ENCODE measurements around the gene ELOVL1. TPM values are rescaled to one million over a fixed set of nuclear protein-coding genes. Genes with fewer than 3 reads are reported as not detected.

The ELOVL1 gene
- total RNA-seq, 1 experiment from 2014 or later = 99.9 TPM

DNA sequence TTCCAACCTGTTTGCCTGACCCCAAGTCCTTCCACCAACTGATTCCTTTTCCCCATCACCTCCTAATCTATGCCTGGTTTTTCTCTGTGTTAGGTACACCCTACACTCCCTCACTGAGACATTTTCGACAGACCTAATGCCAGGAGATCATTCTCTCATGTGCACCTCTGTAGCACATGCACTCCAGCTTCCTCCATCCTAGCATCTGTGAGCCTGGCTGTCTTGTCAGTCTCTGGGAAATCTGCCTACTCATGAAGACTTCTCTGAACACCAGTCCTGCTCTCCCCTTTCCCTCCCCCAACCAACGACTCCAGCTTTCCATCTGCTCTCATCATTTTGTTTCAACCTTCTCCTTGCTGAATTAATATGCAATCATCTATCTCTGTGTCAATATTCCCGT, 20.8 kb upstream of the ELOVL1 start:
- Mint-ChIP-seq H3K27ac (ENCODE audit: low read depth, unreplicated experiment) (peak overlapping the region; percentile 95), H3K36me3 (ENCODE audit: insufficient read depth, unreplicated experiment) (peaks cover 58% of the 10 kb centered on the region), H3K4me3 (ENCODE audit: unreplicated experiment) (peak overlapping the region; percentile 91), H3K27me3 (ENCODE audit: insufficient read depth, unreplicated experiment) (no peaks in the 10 kb centered on the region), H3K9me3 (ENCODE audit: unreplicated experiment) (no peaks in the 10 kb centered on the region), H3K4me1 (ENCODE audit: insufficient read depth, unreplicated experiment) (peaks cover 31% of the 10 kb centered on the region)
- TF ChIP-seq, protein P1, sequence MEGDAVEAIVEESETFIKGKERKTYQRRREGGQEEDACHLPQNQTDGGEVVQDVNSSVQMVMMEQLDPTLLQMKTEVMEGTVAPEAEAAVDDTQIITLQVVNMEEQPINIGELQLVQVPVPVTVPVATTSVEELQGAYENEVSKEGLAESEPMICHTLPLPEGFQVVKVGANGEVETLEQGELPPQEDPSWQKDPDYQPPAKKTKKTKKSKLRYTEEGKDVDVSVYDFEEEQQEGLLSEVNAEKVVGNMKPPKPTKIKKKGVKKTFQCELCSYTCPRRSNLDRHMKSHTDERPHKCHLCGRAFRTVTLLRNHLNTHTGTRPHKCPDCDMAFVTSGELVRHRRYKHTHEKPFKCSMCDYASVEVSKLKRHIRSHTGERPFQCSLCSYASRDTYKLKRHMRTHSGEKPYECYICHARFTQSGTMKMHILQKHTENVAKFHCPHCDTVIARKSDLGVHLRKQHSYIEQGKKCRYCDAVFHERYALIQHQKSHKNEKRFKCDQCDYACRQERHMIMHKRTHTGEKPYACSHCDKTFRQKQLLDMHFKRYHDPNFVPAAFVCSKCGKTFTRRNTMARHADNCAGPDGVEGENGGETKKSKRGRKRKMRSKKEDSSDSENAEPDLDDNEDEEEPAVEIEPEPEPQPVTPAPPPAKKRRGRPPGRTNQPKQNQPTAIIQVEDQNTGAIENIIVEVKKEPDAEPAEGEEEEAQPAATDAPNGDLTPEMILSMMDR (IDR thresholded peaks at IDR 0.05; ENCODE audit: unreplicated experiment) = no peak
- CTCF ChIA-PET = interaction anchor here (0.7 to 1.2 kb wide), 3 partner anchors 20 to 156 kb away, joined by 3 read pairs; partner anchors contain the start of gene ELOVL1
- no peak for DNase-seq (ENCODE audit: unreplicated experiment)
- POLR2A ChIA-PET = interaction anchor here (1.4 to 4.5 kb wide), 5 partner anchors 13 to 262 kb away, joined by 5 to 69 read pairs (median 34); partner anchors contain the start of genes CDC20, ELOVL1 and KDM4A
- intact Hi-C loops (cut with micrococcal nuclease) = loop anchor here (1.0 to 10.0 kb wide), 2 partner anchors 20 to 154 kb away; partner anchors contain the start of gene ELOVL1
- no TSS peak for BruUV-seq (replicated peaks)

DNA sequence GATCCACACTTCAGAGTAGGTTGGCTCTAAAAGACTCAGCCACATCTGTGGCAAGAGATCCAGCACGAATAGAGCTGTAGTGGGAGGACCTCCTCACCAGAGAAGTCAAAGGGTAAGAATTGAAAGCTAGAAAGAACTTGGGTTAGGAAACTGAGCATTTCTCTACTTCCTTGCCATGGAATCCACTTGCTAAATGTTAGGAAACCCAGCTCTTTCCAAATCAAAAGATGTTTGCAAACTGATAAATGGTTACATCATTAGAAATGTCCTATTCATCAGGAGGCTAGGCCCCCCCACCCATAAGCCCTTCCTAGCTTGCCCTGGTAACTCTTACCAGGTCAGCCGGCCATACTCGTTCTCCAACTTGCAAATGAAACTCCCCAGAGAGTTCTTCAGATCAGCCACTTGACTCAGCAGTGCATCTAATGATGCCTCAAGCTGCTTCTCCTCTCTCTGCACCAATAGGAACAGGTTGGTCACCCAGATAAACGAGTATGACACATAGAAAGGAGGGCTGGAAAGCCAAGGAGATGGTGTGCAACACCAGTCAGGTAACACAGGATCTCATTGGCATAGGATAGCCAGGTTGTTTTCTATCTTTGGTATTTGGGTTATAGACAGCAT, 20.3 kb upstream of the ELOVL1 start:
- peaks cover 59% of the 10 kb centered on the region for H3K36me3 Mint-ChIP-seq (ENCODE audit: insufficient read depth, unreplicated experiment)
- TF ChIP-seq, protein P1 (IDR thresholded peaks at IDR 0.05; ENCODE audit: unreplicated experiment) = no peak
- ChIA-PET POLR2A (interaction anchor here (1.4 to 4.5 kb wide), 5 partner anchors 13 to 262 kb away, joined by 5 to 69 read pairs (median 34); partner anchors contain the start of genes CDC20, ELOVL1 and KDM4A), CTCF (interaction anchor here (0.7 to 1.2 kb wide), 2 partner anchors 20 to 155 kb away, joined by 3 read pairs; no protein-coding TSS in a partner anchor)
- intact Hi-C loops (cut with micrococcal nuclease) = loop anchor here (10.0 kb wide), 1 partner anchor 153 kb away; no protein-coding TSS in a partner anchor
- no peaks in the 10 kb centered on the region for H3K9me3 Mint-ChIP-seq (ENCODE audit: unreplicated experiment)
- H3K4me1 Mint-ChIP-seq (ENCODE audit: insufficient read depth, unreplicated experiment) = peaks cover 26% of the 10 kb centered on the region
- H3K27ac Mint-ChIP-seq (ENCODE audit: low read depth, unreplicated experiment) = peak overlapping the region; percentile 95
- no peaks in the 10 kb centered on the region for H3K27me3 Mint-ChIP-seq (ENCODE audit: insufficient read depth, unreplicated experiment)
- H3K4me3 Mint-ChIP-seq (ENCODE audit: unreplicated experiment) = peak overlapping the region; percentile 91
- no TSS peak for BruUV-seq (replicated peaks)
- DNase-seq (ENCODE audit: unreplicated experiment) = no peak

DNA sequence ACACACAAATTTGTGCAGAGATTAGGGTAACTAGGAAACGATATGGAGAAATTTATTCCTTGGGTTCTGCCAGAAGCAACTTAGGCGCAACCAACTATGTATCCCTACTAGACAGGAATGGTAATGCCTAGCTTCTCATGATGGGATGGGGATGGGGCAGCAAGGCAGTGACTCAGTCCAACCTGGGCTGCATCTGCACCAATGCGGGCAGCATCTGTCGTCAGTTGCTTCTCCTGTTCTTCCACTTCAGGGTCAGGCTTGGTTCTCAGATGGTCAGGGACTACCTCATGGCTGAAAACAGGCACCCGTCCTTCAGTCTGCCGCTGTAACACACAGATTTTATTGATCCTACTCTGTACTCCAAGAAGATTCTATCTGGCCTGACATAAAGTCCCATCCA, 18.9 kb upstream of the ELOVL1 start:
- CTCF ChIA-PET = no interaction called here
- BruUV-seq (replicated peaks) = no TSS peak
- H3K27ac Mint-ChIP-seq (ENCODE audit: low read depth, unreplicated experiment) = no peak overlapping the region

GRCh38 chr1:43383449-43383848, 15.6 kb upstream of the ELOVL1 start:
- POLR2A ChIA-PET = interaction anchor here (0.6 to 1.4 kb wide), 2 partner anchors 15 to 41 kb away, joined by 3 read pairs; no protein-coding TSS in a partner anchor
- no peaks in the 10 kb centered on the region for H3K9me3 Mint-ChIP-seq (ENCODE audit: unreplicated experiment)
- no peak overlapping the region for H3K4me3 Mint-ChIP-seq (ENCODE audit: unreplicated experiment)
- no peak overlapping the region for H3K27ac Mint-ChIP-seq (ENCODE audit: low read depth, unreplicated experiment)
- CTCF ChIA-PET = interaction anchor here (0.6 to 1.1 kb wide), 3 partner anchors 26 to 166 kb away, joined by 3 to 5 read pairs (median 3); no protein-coding TSS in a partner anchor
- peaks cover 59% of the 10 kb centered on the region for H3K36me3 Mint-ChIP-seq (ENCODE audit: insufficient read depth, unreplicated experiment)
- intact Hi-C loops (cut with micrococcal nuclease) = loop anchor here (10.0 kb wide), 1 partner anchor 149 kb away; no protein-coding TSS in a partner anchor
- BruUV-seq (replicated peaks) = no TSS peak
- no peak for DNase-seq (ENCODE audit: unreplicated experiment)
- peaks cover 9% of the 10 kb centered on the region for H3K4me1 Mint-ChIP-seq (ENCODE audit: insufficient read depth, unreplicated experiment)
- no peaks in the 10 kb centered on the region for H3K27me3 Mint-ChIP-seq (ENCODE audit: insufficient read depth, unreplicated experiment)
- TF ChIP-seq, protein P1 (IDR thresholded peaks at IDR 0.05; ENCODE audit: unreplicated experiment) = no peak

More for the DNA sequence above, 18.9 kb upstream of the ELOVL1 start:
- DNase-seq (ENCODE audit: unreplicated experiment) = no peak
- POLR2A ChIA-PET = interaction anchor here (2.3 to 4.5 kb wide), 2 partner anchors 10 to 19 kb away, joined by 8 to 69 read pairs; partner anchors contain the start of gene ELOVL1
- no peaks in the 10 kb centered on the region for H3K27me3 Mint-ChIP-seq (ENCODE audit: insufficient read depth, unreplicated experiment)
- intact Hi-C loops (cut with micrococcal nuclease) = loop anchor here (10.0 kb wide), 1 partner anchor 152 kb away; no protein-coding TSS in a partner anchor
- TF ChIP-seq, protein P1 (IDR thresholded peaks at IDR 0.05; ENCODE audit: unreplicated experiment) = no peak
- H3K4me3 Mint-ChIP-seq (ENCODE audit: unreplicated experiment) = no peak overlapping the region
- peaks cover 59% of the 10 kb centered on the region for H3K36me3 Mint-ChIP-seq (ENCODE audit: insufficient read depth, unreplicated experiment)
- peaks cover 21% of the 10 kb centered on the region for H3K4me1 Mint-ChIP-seq (ENCODE audit: insufficient read depth, unreplicated experiment)
- H3K9me3 Mint-ChIP-seq (ENCODE audit: unreplicated experiment) = no peaks in the 10 kb centered on the region

Measured in MCF 10A (cell line).